ENCODE results near the gene TMCC1. TPM values are rescaled to one million over a fixed set of nuclear protein-coding genes. Genes with fewer than 3 reads are reported as not detected.

The TMCC1 gene
- total and polyA plus RNA-seq, 2 donors (not counting 1 experiment from before 2014, with no cell fraction given): 8.5 to 32.2 TPM

- no peak for DNase-seq
- ATAC-seq (ENCODE audit: low read depth): no peak
- Mint-ChIP-seq H3K27ac (no peak overlapping the region), H3K27me3 (peaks cover 8% of the 10 kb centered on the region), H3K4me3 (no peak overlapping the region), H3K4me1 (peaks cover 10% of the 10 kb centered on the region), H3K9me3 (ENCODE audit: insufficient read depth) (no peaks in the 10 kb centered on the region)
- no peak overlapping the region for H3K27ac ChIP-seq (ENCODE audit: low read length in 2 of 2)
- H3K9me3 ChIP-seq (ENCODE audit: control extremely low read depth in 1 of 3, control insufficient read depth in 2 of 3, insufficient read depth in 1 of 3, low read length in 2 of 3): peaks cover 0 to 6% (median 0%) of the 10 kb centered on the region in 3 donors
- ChIA-PET CTCF (interaction anchor here (1.5 kb wide), 1 partner anchor 17 kb away, joined by 3 read pairs; no protein-coding TSS in a partner anchor), POLR2A (no interaction called here)
- no peak overlapping the region for H2AFZ ChIP-seq (ENCODE audit: insufficient read depth, low read depth, low read length, poor library complexity, severe bottlenecking)
- no peaks in the 10 kb centered on the region for H4K20me1 ChIP-seq (ENCODE audit: control insufficient read depth, insufficient read depth, low read length, poor library complexity, severe bottlenecking)
- peaks cover 0 to 22% (median 7%) of the 10 kb centered on the region in 4 experiments for H3K27me3 ChIP-seq (replicated peaks in 1 of 4; ENCODE audit: control extremely low read depth in 1 of 4, control insufficient read depth in 3 of 4, insufficient read depth in 4 of 4, low read length in 3 of 4)
- H3K36me3 ChIP-seq (replicated peaks in 1 of 2; ENCODE audit: control extremely low read depth in 1 of 2, control insufficient read depth in 1 of 2, extremely low read depth in 1 of 2, insufficient read depth in 2 of 2, low read length in 1 of 2): no peaks in the 10 kb centered on the region
- 70% methylated on average over 5 of the region's 5 CpGs for WGBS (ENCODE audit: insufficient coverage)
- no peak overlapping the region for H3K4me2 ChIP-seq (replicated peaks; ENCODE audit: low read depth, low read length, poor library complexity, severe bottlenecking)
- peaks cover 8 to 19% of the 10 kb centered on the region in 2 donors for H3K4me1 ChIP-seq (ENCODE audit: control insufficient read depth in 2 of 2, insufficient read depth in 2 of 2, low read length in 2 of 2)
- intact Hi-C loops (cut with micrococcal nuclease): no loop called here
- TF ChIP-seq CTCF (IDR thresholded peaks at IDR 0.05) (no peak), EZH2 (IDR thresholded peaks at IDR 0.05; ENCODE audit: borderline replicate concordance, insufficient read depth, low read depth, low read length, poor library complexity, severe bottlenecking) (no peak)
- no peaks in the 10 kb centered on the region for H3K79me2 ChIP-seq (ENCODE audit: control insufficient read depth, insufficient read depth, low read length)
- no peak overlapping the region for H3K4me3 ChIP-seq (ENCODE audit: control extremely low read depth in 1 of 5, extremely low read depth in 1 of 5, insufficient read depth in 1 of 5, low read depth in 2 of 5, low read length in 4 of 5)
- H3K9ac ChIP-seq (ENCODE audit: low read length): no peak overlapping the region
Measured at GRCh38 chr3:129614927-129615363, 278.6 kb downstream of the TMCC1 start.

GRCh38 chr3:129614435-129614834 lies 279.1 kb downstream of the TMCC1 start:
- no peaks in the 10 kb centered on the region for H3K9me3 Mint-ChIP-seq (ENCODE audit: insufficient read depth)
- H3K4me3 ChIP-seq (ENCODE audit: control extremely low read depth in 1 of 5, extremely low read depth in 1 of 5, insufficient read depth in 1 of 5, low read depth in 2 of 5, low read length in 4 of 5): no peak overlapping the region
- no peak overlapping the region for H3K4me2 ChIP-seq (replicated peaks; ENCODE audit: low read depth, low read length, poor library complexity, severe bottlenecking)
- H3K36me3 ChIP-seq (replicated peaks in 1 of 2; ENCODE audit: control extremely low read depth in 1 of 2, control insufficient read depth in 1 of 2, extremely low read depth in 1 of 2, insufficient read depth in 2 of 2, low read length in 1 of 2): no peaks in the 10 kb centered on the region
- H3K4me3 Mint-ChIP-seq: no peak overlapping the region
- ATAC-seq (ENCODE audit: low read depth): no peak
- H3K4me1 ChIP-seq (ENCODE audit: control insufficient read depth in 2 of 2, insufficient read depth in 2 of 2, low read length in 2 of 2): peaks cover 8 to 14% of the 10 kb centered on the region in 2 donors
- CTCF ChIA-PET: interaction anchor here (1.5 kb wide), 1 partner anchor 18 kb away, joined by 3 read pairs; no protein-coding TSS in a partner anchor
- intact Hi-C loops (cut with micrococcal nuclease): no loop called here
- no peak overlapping the region for H3K9ac ChIP-seq (ENCODE audit: low read length)
- no peak overlapping the region for H3K27ac ChIP-seq (ENCODE audit: low read length in 2 of 2)
- 92% methylated on average over 9 of the region's 9 CpGs for WGBS (ENCODE audit: insufficient coverage)
- H3K9me3 ChIP-seq (ENCODE audit: control extremely low read depth in 1 of 3, control insufficient read depth in 2 of 3, insufficient read depth in 1 of 3, low read length in 2 of 3): peaks cover 0 to 6% (median 0%) of the 10 kb centered on the region in 3 donors
- POLR2A ChIA-PET: no interaction called here
- H3K27ac Mint-ChIP-seq: no peak overlapping the region
- no peak for TF ChIP-seq CTCF (IDR thresholded peaks at IDR 0.05)
- no peak for TF ChIP-seq EZH2 (IDR thresholded peaks at IDR 0.05; ENCODE audit: borderline replicate concordance, insufficient read depth, low read depth, low read length, poor library complexity, severe bottlenecking)
- H3K27me3 ChIP-seq (replicated peaks in 1 of 4; ENCODE audit: control extremely low read depth in 1 of 4, control insufficient read depth in 3 of 4, insufficient read depth in 4 of 4, low read length in 3 of 4): peaks cover 0 to 19% (median 5%) of the 10 kb centered on the region in 4 experiments
- H3K79me2 ChIP-seq (ENCODE audit: control insufficient read depth, insufficient read depth, low read length): no peaks in the 10 kb centered on the region
- no peaks in the 10 kb centered on the region for H4K20me1 ChIP-seq (ENCODE audit: control insufficient read depth, insufficient read depth, low read length, poor library complexity, severe bottlenecking)
- peaks cover 8% of the 10 kb centered on the region for H3K27me3 Mint-ChIP-seq
- no peak overlapping the region for H2AFZ ChIP-seq (ENCODE audit: insufficient read depth, low read depth, low read length, poor library complexity, severe bottlenecking)
- DNase-seq: no peak
- peaks cover 10% of the 10 kb centered on the region for H3K4me1 Mint-ChIP-seq

All from B cell (primary cell).